Testis (tissue), 2 donors: ENCODE data around the gene BCORL1.

ENCODE experiments used
- POLR2A ChIP-seq: fragments of 450-650 bp; IDR thresholded peaks from one replicate; pipeline ENCODE4 v1.6.1; 2017; ENCODE audit warnings: antibody characterized with exemption, mild to moderate bottlenecking, moderate library complexity
- TF ChIP-seq, protein P1 (sequence below), 3 experiments: fragments of 450-650 bp in 2 of 3; fragments of 200-600 bp in 1 of 3; sonication (generic) in 1 of 3; IDR thresholded peaks; one replicate each; pipeline ENCODE4 v1.5.1; 2016 to 2019; ENCODE audit warnings: antibody characterized with exemption in 3 of 3, mild to moderate bottlenecking in 2 of 3, moderate library complexity in 1 of 3

DNA sequence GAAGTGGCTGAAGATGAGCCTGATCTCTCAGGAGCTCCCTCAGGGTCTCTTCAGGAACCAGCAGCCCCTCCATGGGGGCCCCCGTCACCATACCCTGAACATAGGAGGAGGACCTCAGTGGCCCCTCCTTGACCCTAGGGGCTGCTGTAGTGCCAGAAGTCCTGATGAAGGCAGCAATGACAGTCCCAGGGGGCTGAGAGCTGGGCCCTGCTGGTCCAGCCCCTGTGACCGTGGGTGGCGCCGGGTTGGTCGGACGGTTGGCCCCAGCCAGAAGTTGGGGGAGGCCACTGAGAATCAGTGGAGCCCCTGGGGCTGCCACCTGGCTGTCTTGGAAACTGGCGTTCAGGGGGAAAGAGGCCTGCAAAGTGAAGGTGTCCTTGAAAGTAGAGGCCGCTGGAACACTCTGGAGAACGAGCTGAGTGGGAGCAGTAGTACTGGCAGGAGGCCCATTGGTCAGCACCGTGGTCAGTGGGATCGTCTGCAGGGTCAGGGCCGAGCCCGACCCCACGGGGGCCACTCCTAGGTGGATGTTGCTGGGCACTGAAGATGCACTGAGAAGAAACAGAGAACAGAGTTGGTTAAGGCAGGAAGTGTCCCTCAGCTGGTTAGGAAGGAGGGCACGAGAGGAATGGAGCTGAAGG, 84.7 kb downstream of the BCORL1 start:
- TF ChIP-seq, protein P1, sequence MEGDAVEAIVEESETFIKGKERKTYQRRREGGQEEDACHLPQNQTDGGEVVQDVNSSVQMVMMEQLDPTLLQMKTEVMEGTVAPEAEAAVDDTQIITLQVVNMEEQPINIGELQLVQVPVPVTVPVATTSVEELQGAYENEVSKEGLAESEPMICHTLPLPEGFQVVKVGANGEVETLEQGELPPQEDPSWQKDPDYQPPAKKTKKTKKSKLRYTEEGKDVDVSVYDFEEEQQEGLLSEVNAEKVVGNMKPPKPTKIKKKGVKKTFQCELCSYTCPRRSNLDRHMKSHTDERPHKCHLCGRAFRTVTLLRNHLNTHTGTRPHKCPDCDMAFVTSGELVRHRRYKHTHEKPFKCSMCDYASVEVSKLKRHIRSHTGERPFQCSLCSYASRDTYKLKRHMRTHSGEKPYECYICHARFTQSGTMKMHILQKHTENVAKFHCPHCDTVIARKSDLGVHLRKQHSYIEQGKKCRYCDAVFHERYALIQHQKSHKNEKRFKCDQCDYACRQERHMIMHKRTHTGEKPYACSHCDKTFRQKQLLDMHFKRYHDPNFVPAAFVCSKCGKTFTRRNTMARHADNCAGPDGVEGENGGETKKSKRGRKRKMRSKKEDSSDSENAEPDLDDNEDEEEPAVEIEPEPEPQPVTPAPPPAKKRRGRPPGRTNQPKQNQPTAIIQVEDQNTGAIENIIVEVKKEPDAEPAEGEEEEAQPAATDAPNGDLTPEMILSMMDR (IDR thresholded peaks at IDR 0.05) = no peak
- no peak for TF ChIP-seq POLR2A
